H1 (cell line): ENCODE measurements around the gene FRY. TPM values are rescaled to one million over a fixed set of nuclear protein-coding genes. Genes with fewer than 3 reads are reported as not detected.

Source experiments
- CTCF ChIA-PET: fragments of 300-600 bp; sonication (Branson Sonifier 250); formaldehyde crosslinking; loops from one replicate; lab custom pipeline; 2021; ENCODE audit not compliant: partially characterized antibody; lab: Charles Lee
- POLR2A ChIA-PET: fragments of 300-600 bp; sonication (Branson Sonifier 250); formaldehyde crosslinking; loops from one replicate; lab custom pipeline; 2021; ENCODE audit warnings: inconsistent platforms; ENCODE audit not compliant: partially characterized antibody; lab: Charles Lee
- DNase-seq, 2 experiments: peaks; one replicate each; pipeline versions ENCODE4 v3.0.0 to v3.0.0-alpha.2; 2010 to 2022; ENCODE audit warnings: low spot score in 2 of 2, low read depth in 1 of 2, mixed read lengths in 1 of 2
- FAIRE-seq: peaks from 2 replicates; lab custom pipeline; 2011; peaks lifted over from hg19 to GRCh38; lab: Jason Lieb, UNC
- H2AFZ ChIP-seq: 2 replicates; pipeline ENCODE4 v1.8.1; 2012; ENCODE audit warnings: low read length, inconsistent platforms
- H2AK5ac ChIP-seq: 2 replicates; pipeline ENCODE4 v1.6.1; 2013; ENCODE audit warnings: low read depth, low read length
- H2BK120ac ChIP-seq: replicated peaks from 2 replicates; pipeline ENCODE3; 2013; ENCODE audit warnings: low read depth, low read length, inconsistent platforms
- H2BK12ac ChIP-seq: 2 replicates; pipeline ENCODE4 v1.6.1; 2013; ENCODE audit warnings: low read depth, low read length
- H2BK15ac ChIP-seq: 2 replicates; pipeline ENCODE4 v1.6.1; 2013; ENCODE audit warnings: low read length
- H2BK20ac ChIP-seq: 2 replicates; pipeline ENCODE4 v1.6.1; 2013; ENCODE audit warnings: low read length
- H2BK5ac ChIP-seq: 2 replicates; pipeline ENCODE4 v1.6.1; 2013; ENCODE audit warnings: low read depth, low read length
- H3K14ac ChIP-seq: 2 replicates; pipeline ENCODE4 v1.6.1; 2013; ENCODE audit warnings: inconsistent platforms; ENCODE audit not compliant: insufficient read length
- H3K18ac ChIP-seq: 2 replicates; pipeline ENCODE4 v1.6.1; 2013; ENCODE audit warnings: low read length; ENCODE audit errors: extremely low read depth
- H3K23ac ChIP-seq: 2 replicates; pipeline ENCODE4 v1.6.1; 2013; ENCODE audit warnings: inconsistent platforms; ENCODE audit not compliant: insufficient read length
- H3K23me2 ChIP-seq: 2 replicates; pipeline ENCODE4 v1.6.1; 2013; ENCODE audit warnings: low read depth, low read length
- H3K27ac ChIP-seq: 2 replicates; pipeline ENCODE4 v1.6.1; 2011; ENCODE audit warnings: low read depth, low read length, inconsistent platforms
- H3K27me3 ChIP-seq, 4 experiments: replicated peaks in 1 of 4; 1 replicate in 1 of 4; 2 replicates in 3 of 4; pipeline versions ENCODE4 v1.6.1 to v1.8.1; 2011 to 2013; ENCODE audit warnings: low read length in 3 of 4, mild to moderate bottlenecking in 3 of 4, inconsistent platforms in 2 of 4, mixed read lengths in 2 of 4, moderate library complexity in 1 of 4; ENCODE audit not compliant: control insufficient read depth in 3 of 4, insufficient read depth in 3 of 4; ENCODE audit errors: extremely low read depth in 1 of 4
- H3K36me3 ChIP-seq, 4 experiments: 2 replicates each; pipeline versions ENCODE4 v1.6.1 to v1.8.1; 2011 to 2013; ENCODE audit warnings: mild to moderate bottlenecking in 4 of 4, low read length in 3 of 4, moderate library complexity in 2 of 4, control low read depth in 1 of 4, inconsistent platforms in 1 of 4; ENCODE audit not compliant: insufficient read depth in 4 of 4, control insufficient read depth in 2 of 4
- H3K4ac ChIP-seq: replicated peaks from 2 replicates; pipeline ENCODE3; 2013; ENCODE audit warnings: low read length, low read depth, mixed read lengths, inconsistent platforms; ENCODE audit not compliant: insufficient read length
- H3K4me1 ChIP-seq, 4 experiments: replicated peaks in 1 of 4; 1 replicate in 1 of 4; 2 replicates in 3 of 4; pipeline versions ENCODE4 v1.6.1 to v1.8.1; 2011 to 2013; ENCODE audit warnings: low read length in 3 of 4, inconsistent platforms in 2 of 4, mixed read lengths in 1 of 4; ENCODE audit not compliant: insufficient read depth in 4 of 4, control insufficient read depth in 3 of 4
- H3K4me2 ChIP-seq, 2 experiments: 2 replicates each; pipeline versions ENCODE4 v1.6.1 to v1.8.1; 2011 to 2013; ENCODE audit warnings: low read depth in 2 of 2, low read length in 2 of 2, control low read depth in 1 of 2, inconsistent platforms in 1 of 2, mild to moderate bottlenecking in 1 of 2; ENCODE audit not compliant: insufficient read depth in 1 of 2
- H3K4me3 ChIP-seq, 4 experiments: fragments of 200-600, 300-600 bp in 1 of 4; sonication (generic), shearing (Covaris generic), sonication (Bioruptor Twin) in 1 of 4; 2 replicates each; pipeline versions ENCODE4 v1.5.1 to v1.8.1; 2011 to 2016; ENCODE audit warnings: low read length in 4 of 4, low read depth in 3 of 4, control low read depth in 2 of 4, inconsistent platforms in 2 of 4, mild to moderate bottlenecking in 2 of 4, mixed read lengths in 1 of 4, moderate library complexity in 1 of 4; ENCODE audit not compliant: insufficient read depth in 2 of 4; ENCODE audit errors: extremely low read depth in 1 of 4
- H3K56ac ChIP-seq: replicated peaks from 2 replicates; pipeline ENCODE3; 2013; ENCODE audit warnings: low read depth, mild to moderate bottlenecking, mixed read lengths, low read length, inconsistent platforms; ENCODE audit not compliant: insufficient read length
- H3K79me1 ChIP-seq: 2 replicates; pipeline ENCODE4 v1.6.1; 2013; ENCODE audit warnings: low read depth, low read length, control low read depth
- H3K79me2 ChIP-seq, 2 experiments: 2 replicates each; pipeline versions ENCODE4 v1.6.1 to v1.8.1; 2012 to 2013; ENCODE audit warnings: low read length in 2 of 2, mild to moderate bottlenecking in 2 of 2, inconsistent platforms in 1 of 2; ENCODE audit not compliant: insufficient read depth in 2 of 2, control insufficient read depth in 1 of 2
- H3K9ac ChIP-seq, 4 experiments: replicated peaks in 1 of 4; 1 replicate in 1 of 4; 2 replicates in 3 of 4; pipeline versions ENCODE4 v1.6.1 to v1.8.1; 2011 to 2013; ENCODE audit warnings: low read depth in 3 of 4, low read length in 3 of 4, control low read depth in 2 of 4, mild to moderate bottlenecking in 2 of 4, moderate library complexity in 2 of 4, inconsistent platforms in 1 of 4; ENCODE audit errors: extremely low read depth in 1 of 4
- H3K9me3 ChIP-seq, 2 experiments: 2 replicates each; pipeline versions ENCODE4 v1.6.1 to v1.8.1; 2012 to 2013; ENCODE audit warnings: mild to moderate bottlenecking in 2 of 2, moderate library complexity in 2 of 2, control low read depth in 1 of 2, inconsistent platforms in 1 of 2, low read depth in 1 of 2, low read length in 1 of 2, mixed read lengths in 1 of 2; ENCODE audit not compliant: insufficient read depth in 2 of 2
- H4K20me1 ChIP-seq, 2 experiments: replicated peaks in 1 of 2; 2 replicates each; pipeline versions ENCODE3 to v1.8.1; 2011 to 2013; ENCODE audit warnings: inconsistent platforms in 2 of 2, low read length in 2 of 2, mild to moderate bottlenecking in 1 of 2; ENCODE audit not compliant: insufficient read depth in 2 of 2, control insufficient read depth in 1 of 2
- H4K5ac ChIP-seq: 2 replicates; pipeline ENCODE4 v1.6.1; 2013; ENCODE audit warnings: low read length, low read depth, mixed read lengths, inconsistent platforms; ENCODE audit not compliant: insufficient read length
- H4K8ac ChIP-seq: 2 replicates; pipeline ENCODE4 v1.8.0; 2013; ENCODE audit warnings: mild to moderate bottlenecking, moderate library complexity, low read length, inconsistent platforms; ENCODE audit not compliant: insufficient read depth; ENCODE audit errors: extremely low read depth
- H4K91ac ChIP-seq: replicated peaks from 2 replicates; pipeline ENCODE3; 2013; ENCODE audit warnings: low read length, mixed read lengths, inconsistent platforms; ENCODE audit not compliant: insufficient read length
- WGBS, 2 experiments: shearing (Covaris generic) in 1 of 2; methylation state at CpG; one replicate each; pipeline versions ENCODE4 v1.1.6 to v1.1.7; 2013 to 2015; ENCODE audit warnings: low lambda C conversion rate in 2 of 2, mixed read lengths in 2 of 2, inconsistent platforms in 1 of 2, low coverage in 1 of 2, missing lambda C conversion rate in 1 of 2; ENCODE audit not compliant: insufficient replicate concordance in 2 of 2, insufficient coverage in 1 of 2, insufficient read length in 1 of 2; ENCODE audit errors: extremely low coverage in 1 of 2, missing lambda C conversion rate in 1 of 2; 5-methylcytosine and 5-hydroxymethylcytosine counted together
- polyA plus RNA-seq, 7 experiments: library from polyadenylated mRNA; depleted of rRNA in 3 of 7; stranded (reverse) in 5 of 7; unstranded in 2 of 7; fragments of >200 nt in 5 of 7; fragments of 200-250 nt in 2 of 7; gene quantifications; 1 replicate in 5 of 7; 2 replicates in 1 of 7; 4 replicates in 1 of 7; pipeline versions ENCODE4 v1.2.1 to v1.2.3, GENCODE V29; 2011 to 2013; ENCODE audit warnings: missing spikeins in 2 of 7, mixed read lengths in 2 of 7
- total RNA-seq: library from RNA; stranded (reverse); fragmentation: NEBNext Ultra II Directional; extraction: Animal tissue kit (Norgen Biotek cat#: 25700); gene quantifications from 2 replicates; pipeline ENCODE4 v1.2.1, GENCODE V29; 2021

FRY gene
- total and polyA plus RNA-seq, 2 of the 8 experiments (the other 6 are each of a cell fraction or from before 2014, with no cell fraction given) = 4.3 to 9.2 TPM

DNA sequence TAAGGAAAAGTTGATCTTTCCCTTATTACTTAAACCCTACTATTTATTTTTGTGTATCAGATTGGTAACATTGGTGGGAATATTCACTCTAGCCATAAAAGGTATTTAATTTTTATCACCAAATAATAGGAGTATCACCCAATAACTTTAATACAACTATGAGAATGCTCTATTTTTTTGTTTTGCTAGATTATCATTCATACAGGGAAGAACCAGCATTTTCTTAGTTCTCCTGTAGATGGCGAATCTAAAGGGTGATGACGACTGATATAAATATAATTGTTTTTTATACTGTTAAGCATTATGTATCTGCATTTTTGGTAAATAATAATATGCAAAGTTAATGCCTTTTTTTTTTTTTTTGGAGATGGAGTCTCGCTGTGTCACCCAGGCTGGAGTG lies 7.9 kb upstream of the FRY start:
- no peak overlapping the region for H2AFZ ChIP-seq
- H3K36me3 ChIP-seq = no peaks in the 10 kb centered on the region
- no peak overlapping the region for H3K23ac ChIP-seq
- H3K4me2 ChIP-seq = no peak overlapping the region
- H3K27ac ChIP-seq = no peak overlapping the region
- no peaks in the 10 kb centered on the region for H3K79me2 ChIP-seq
- H2BK12ac ChIP-seq = no peak overlapping the region
- no peaks in the 10 kb centered on the region; the same call in 1 of the 2 replicates for H3K23me2 ChIP-seq
- H2BK15ac ChIP-seq = no peak overlapping the region
- H4K5ac ChIP-seq = no peak overlapping the region
- WGBS, 2 experiments = 92% methylated on average over 3 of the region's 3 CpGs; no CpG with 5 or more reads in 1 of the 2 experiments
- CTCF ChIA-PET = interaction anchor here (0.7 kb wide), 1 partner anchor 11 kb away, joined by 3 read pairs; no protein-coding TSS in a partner anchor
- no peak overlapping the region for H2BK20ac ChIP-seq
- no peak overlapping the region for H3K9ac ChIP-seq
- H3K18ac ChIP-seq = no peak overlapping the region
- H3K56ac ChIP-seq = no peak overlapping the region
- POLR2A ChIA-PET = no interaction called here
- no peaks in the 10 kb centered on the region for H3K79me1 ChIP-seq
- H4K91ac ChIP-seq = no peak overlapping the region
- no peak overlapping the region for H2AK5ac ChIP-seq
- H3K4me3 ChIP-seq = no peak overlapping the region
- peaks cover 0 to 15% (median 6%) of the 10 kb centered on the region in 4 experiments; a peak in 3 of 7 replicates for H3K4me1 ChIP-seq
- no peak overlapping the region for H4K8ac ChIP-seq
- no peaks in the 10 kb centered on the region for H3K27me3 ChIP-seq
- no peak for FAIRE-seq
- no peak overlapping the region for H2BK5ac ChIP-seq
- H3K9me3 ChIP-seq = no peaks in the 10 kb centered on the region
- DNase-seq = no peak
- no peak overlapping the region for H2BK120ac ChIP-seq
- H4K20me1 ChIP-seq = no peaks in the 10 kb centered on the region
- no peak overlapping the region for H3K4ac ChIP-seq
- H3K14ac ChIP-seq = no peak overlapping the region
